Epidermal melanocyte (primary cell): ENCODE data around the gene MYO1F.

ENCODE experiments used
- DNase-seq: peaks from one replicate; pipeline ENCODE4 v3.0.0; 2011; ENCODE audit warnings: low spot score; ENCODE audit not compliant: insufficient read length

MYO1F gene

GRCh38 chr19:8491574-8491973 is 85.7 kb downstream of the MYO1F start:
- no peak for DNase-seq

GRCh38 chr19:8490873-8491272 is 86.4 kb downstream of the MYO1F start:
- no peak for DNase-seq

- DNase-seq = no peak
These were observed 86.9 kb downstream of the MYO1F start for GRCh38 chr19:8490395-8490760.

- DNase-seq = no peak
These were observed 87.5 kb downstream of the MYO1F start for GRCh38 chr19:8489561-8490394.

DNA sequence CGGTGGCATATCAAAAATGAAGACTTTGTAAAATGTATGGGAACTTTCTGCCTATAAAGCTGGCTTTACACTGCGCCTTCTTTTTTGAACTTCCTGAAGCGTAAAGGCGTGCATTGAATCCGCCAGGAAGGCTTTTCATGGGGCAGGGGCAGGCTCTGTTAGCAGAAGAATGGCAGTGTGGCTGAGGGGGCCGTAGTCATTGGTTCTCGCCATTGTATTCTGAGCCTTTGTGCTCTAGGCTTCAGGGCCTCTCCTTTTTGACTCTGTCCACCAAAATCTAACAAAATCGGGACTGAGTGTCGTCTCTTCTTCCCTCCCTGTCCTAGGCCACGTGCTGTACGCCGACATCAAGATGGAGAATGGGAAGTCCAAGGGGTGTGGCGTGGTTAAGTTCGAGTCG is 88.9 kb downstream of the MYO1F start:
- DNase-seq = no peak

GRCh38 chr19:8487137-8487851 is 89.9 kb downstream of the MYO1F start:
- DNase-seq = no peak

DNA sequence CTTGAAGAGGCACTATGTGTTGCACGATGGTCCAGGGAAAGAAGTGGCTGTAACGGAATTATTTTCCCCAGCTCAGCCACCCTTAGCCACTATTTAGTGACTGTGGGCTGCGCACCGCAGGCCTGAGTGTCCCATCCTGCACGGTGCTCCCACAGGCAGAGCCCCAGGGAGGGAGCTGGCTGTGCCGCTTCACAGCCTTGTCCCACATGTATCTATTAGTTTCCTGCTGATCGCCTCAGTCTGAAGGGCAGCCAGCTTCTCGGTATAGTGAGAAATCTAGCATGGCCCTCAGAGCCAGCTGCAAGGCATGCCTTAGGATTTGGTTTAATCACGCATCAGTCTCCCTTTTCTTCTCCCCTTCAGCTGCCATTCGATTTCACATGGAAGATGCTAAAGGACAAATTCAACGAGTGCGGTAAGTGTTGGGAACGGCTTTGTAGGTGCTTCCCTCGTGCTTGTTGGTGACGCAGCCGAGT is 90.5 kb downstream of the MYO1F start:
- no peak for DNase-seq

DNA sequence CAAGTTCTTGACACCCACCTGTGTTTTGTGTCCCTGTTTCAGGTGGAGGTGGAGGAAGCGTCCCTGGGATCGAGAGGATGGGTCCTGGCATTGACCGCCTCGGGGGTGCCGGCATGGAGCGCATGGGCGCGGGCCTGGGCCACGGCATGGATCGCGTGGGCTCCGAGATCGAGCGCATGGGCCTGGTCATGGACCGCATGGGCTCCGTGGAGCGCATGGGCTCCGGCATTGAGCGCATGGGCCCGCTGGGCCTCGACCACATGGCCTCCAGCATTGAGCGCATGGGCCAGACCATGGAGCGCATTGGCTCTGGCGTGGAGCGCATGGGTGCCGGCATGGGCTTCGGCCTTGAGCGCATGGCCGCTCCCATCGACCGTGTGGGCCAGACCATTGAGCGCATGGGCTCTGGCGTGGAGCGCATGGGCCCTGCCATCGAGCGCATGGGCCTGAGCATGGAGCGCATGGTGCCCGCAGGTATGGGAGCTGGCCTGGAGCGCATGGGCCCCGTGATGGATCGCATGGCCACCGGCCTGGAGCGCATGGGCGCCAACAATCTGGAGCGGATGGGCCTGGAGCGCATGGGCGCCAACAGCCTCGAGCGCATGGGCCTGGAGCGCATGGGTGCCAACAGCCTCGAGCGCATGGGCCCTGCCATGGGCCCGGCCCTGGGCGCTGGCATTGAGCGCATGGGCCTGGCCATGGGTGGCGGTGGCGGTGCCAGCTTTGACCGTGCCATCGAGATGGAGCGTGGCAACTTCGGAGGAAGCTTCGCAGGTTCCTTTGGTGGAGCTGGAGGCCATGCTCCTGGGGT is 91.5 kb downstream of the MYO1F start:
- DNase-seq = no peak

- no peak for DNase-seq
These were observed 92.8 kb downstream of the MYO1F start for GRCh38 chr19:8484331-8484894.

DNA sequence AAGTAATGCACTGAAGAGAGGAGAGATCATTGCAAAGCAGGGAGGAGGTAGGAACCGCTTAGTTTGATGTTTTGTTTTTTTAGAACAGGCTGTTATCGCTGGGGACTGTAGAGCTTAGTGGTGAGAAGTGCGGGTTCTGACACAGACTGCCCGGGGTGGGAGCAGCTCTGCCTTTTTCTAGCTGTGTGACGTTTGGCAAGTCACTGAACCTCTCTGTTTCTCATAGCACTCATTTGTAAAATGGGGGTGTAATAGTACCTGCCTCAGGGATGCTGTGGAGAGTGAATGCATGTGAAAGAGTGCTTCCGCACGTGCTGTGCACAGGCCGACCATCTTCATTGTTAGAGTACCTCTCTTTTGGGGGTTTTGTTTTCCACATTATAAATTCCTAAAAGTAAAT is 94.1 kb downstream of the MYO1F start:
- DNase-seq = no peak

DNA sequence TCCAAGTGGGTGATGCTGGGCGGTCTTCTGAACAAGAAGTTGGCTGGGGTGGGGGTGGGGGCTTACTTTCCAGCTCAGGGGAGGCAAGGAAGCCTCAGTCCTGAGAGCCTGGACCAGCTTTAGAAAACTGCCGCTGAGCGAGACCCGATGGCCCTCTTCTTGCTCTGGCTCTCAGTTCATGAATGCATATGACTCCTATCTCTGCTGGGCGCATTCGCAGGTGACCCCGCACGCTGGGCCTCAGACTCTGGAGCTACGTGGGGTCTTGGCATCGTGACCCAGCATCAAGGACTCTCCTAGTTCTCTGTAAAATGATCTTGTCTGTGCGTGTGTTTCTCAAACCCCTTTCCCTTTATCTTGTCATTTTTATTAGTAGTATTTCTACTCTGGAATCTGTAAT is 94.5 kb downstream of the MYO1F start:
- no peak for DNase-seq

DNA sequence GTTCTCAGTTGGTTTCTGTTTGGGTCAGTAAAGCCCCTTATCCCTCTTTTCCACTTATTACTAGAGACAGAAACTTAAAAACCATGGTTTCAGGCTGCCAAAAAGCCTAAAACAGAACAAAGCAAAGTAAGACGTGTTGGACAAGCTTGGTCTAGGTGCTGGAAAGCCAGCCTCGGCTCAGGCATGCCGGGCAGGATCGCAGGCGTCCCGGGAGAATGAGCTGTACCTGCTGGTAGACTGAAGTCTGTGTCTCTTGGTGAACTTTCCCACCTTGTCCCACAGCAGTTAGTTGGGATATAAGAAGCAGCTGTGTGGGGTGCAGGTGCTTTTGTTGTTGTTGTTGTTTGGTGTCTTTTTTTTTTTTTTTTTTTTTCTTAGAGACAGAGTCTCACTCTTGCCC is 95.6 kb downstream of the MYO1F start:
- DNase-seq = no peak

DNA sequence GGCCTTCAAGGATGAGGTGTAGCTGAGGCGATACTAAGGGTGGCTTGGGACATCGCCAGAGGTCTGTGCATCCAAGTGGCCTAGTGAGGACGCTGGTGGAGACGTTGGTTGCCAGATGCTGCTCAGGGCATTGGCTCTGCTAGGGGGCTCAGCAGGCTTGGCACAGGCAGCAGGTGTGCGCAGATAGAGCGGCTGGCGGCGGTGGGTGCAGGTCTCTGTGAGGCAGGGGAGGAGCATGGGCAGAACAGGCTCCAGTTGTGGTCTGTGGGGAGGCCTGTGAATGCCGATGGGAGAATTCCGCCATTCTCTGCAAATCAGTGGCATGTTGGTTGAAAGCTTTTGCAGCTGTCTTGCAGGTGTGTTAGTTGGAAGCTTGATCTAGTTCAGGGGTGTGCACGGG is 96.0 kb downstream of the MYO1F start:
- no peak for DNase-seq

- no peak for DNase-seq
These were observed 98.6 kb downstream of the MYO1F start for GRCh38 chr19:8478598-8478997.

DNA sequence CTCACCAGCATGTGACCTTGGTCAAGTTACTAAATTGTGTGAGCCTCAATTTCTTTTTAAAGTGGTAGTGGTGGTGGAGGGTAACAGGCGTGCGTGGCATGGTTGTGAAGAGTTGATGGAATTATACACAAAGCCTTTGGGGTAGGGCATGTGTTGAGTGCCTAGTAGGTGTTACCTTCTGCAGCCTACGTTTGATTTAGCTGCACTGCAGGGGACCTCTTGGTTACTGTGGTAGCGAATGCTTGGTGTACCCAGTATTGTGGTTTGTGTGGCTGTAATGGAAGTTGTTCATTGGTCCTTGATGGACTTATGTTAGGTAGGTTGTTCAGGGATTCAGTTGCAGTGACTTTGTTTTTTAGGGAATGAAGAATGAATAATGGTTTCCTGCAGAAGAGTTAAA is 99.4 kb downstream of the MYO1F start:
- DNase-seq = no peak

GRCh38 chr19:8476524-8476923 is 100.7 kb downstream of the MYO1F start:
- no peak for DNase-seq

- peak; percentile 57 for DNase-seq
These were observed 102.2 kb downstream of the MYO1F start for GRCh38 chr19:8475005-8475404.

DNA sequence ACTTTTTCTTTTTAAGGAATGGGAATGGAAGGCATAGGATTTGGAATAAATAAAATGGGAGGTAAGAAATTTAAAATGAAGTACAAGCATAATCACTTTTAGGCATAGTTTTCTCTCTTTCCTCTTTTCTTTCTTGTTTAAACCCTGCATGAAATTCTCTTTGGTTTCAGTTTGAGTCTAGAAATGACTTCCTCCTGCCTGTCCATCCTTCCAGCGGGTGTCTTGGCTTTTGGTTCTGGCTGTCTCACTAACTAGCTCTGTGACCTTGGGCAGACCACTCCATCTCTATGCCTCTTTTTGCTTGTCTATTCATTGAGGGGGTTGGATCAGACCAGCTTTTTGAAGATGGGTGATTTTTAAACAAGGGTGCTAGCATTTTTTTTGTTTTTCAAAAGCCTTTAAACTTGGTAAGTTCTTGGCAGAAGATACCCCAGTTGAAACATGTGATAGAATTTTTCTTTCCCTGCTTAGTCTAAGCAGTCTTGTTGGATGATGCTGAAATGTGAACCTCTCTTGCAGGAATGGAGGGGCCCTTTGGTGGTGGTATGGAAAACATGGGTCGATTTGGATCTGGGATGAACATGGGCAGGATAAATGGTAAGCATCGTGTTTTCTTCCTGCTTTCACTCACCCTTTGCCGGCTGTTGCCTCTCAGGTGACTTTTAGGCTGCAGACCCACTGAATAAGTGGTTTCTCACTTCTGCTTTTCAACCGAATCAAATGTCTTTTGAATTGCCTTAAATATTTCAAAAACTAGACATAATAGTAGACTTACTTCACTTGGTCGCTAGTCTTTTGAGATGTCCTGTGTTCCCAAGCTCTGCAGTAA is 103.4 kb downstream of the MYO1F start:
- no peak for DNase-seq
